Measurements from ENCODE around the gene CDC25A.

Gene CDC25A

GRCh38 chr3:48180531-48181253, 7.5 kb downstream of the CDC25A start:
- Mint-ChIP-seq H3K4me1 (ENCODE audit: low read depth) (peaks cover 6% of the 10 kb centered on the region), H3K4me3 (no peak overlapping the region), H3K9me3 (no peaks in the 10 kb centered on the region), H3K27ac (no peak overlapping the region), H3K36me3 (ENCODE audit: low read depth) (peaks cover 92% of the 10 kb centered on the region), H3K27me3 (peaks cover under 1% of the 10 kb centered on the region)

GRCh38 chr3:48180021-48180420, 8.2 kb downstream of the CDC25A start:
- peaks cover 3% of the 10 kb centered on the region for H3K4me1 Mint-ChIP-seq (ENCODE audit: low read depth)
- H3K27me3 Mint-ChIP-seq: no peaks in the 10 kb centered on the region
- no peak overlapping the region for H3K27ac Mint-ChIP-seq
- no peak overlapping the region for H3K4me3 Mint-ChIP-seq
- H3K9me3 Mint-ChIP-seq: no peaks in the 10 kb centered on the region
- peaks cover 92% of the 10 kb centered on the region for H3K36me3 Mint-ChIP-seq (ENCODE audit: low read depth)

- no peak overlapping the region for H3K27ac Mint-ChIP-seq
- no peaks in the 10 kb centered on the region for H3K9me3 Mint-ChIP-seq
- H3K4me1 Mint-ChIP-seq (ENCODE audit: low read depth): peaks cover 3% of the 10 kb centered on the region
- H3K4me3 Mint-ChIP-seq: no peak overlapping the region
- peaks cover 89% of the 10 kb centered on the region for H3K36me3 Mint-ChIP-seq (ENCODE audit: low read depth)
- no peaks in the 10 kb centered on the region for H3K27me3 Mint-ChIP-seq
Observed at GRCh38 chr3:48178072-48178471, 10.1 kb downstream of the CDC25A start.

- Mint-ChIP-seq H3K36me3 (ENCODE audit: low read depth) (peaks cover 52% of the 10 kb centered on the region), H3K4me3 (no peak overlapping the region), H3K9me3 (no peaks in the 10 kb centered on the region), H3K27ac (no peak overlapping the region), H3K4me1 (ENCODE audit: low read depth) (no peaks in the 10 kb centered on the region), H3K27me3 (no peaks in the 10 kb centered on the region)
Observed at GRCh38 chr3:48157950-48158376, 30.3 kb downstream of the CDC25A start.

GRCh38 chr3:48157202-48157840, 30.9 kb downstream of the CDC25A start:
- Mint-ChIP-seq H3K4me1 (ENCODE audit: low read depth) (no peaks in the 10 kb centered on the region), H3K27me3 (no peaks in the 10 kb centered on the region), H3K4me3 (no peak overlapping the region), H3K27ac (peak overlapping the region; percentile 36), H3K36me3 (ENCODE audit: low read depth) (peaks cover 51% of the 10 kb centered on the region), H3K9me3 (no peaks in the 10 kb centered on the region)

- Mint-ChIP-seq H3K27ac (no peak overlapping the region), H3K36me3 (ENCODE audit: low read depth) (peaks cover 40% of the 10 kb centered on the region), H3K9me3 (no peaks in the 10 kb centered on the region), H3K27me3 (no peaks in the 10 kb centered on the region), H3K4me3 (no peak overlapping the region), H3K4me1 (ENCODE audit: low read depth) (no peaks in the 10 kb centered on the region)
Observed at GRCh38 chr3:48156163-48156562, 32.1 kb downstream of the CDC25A start.

GRCh38 chr3:48155122-48155521, 33.1 kb downstream of the CDC25A start:
- H3K4me3 Mint-ChIP-seq: no peak overlapping the region
- H3K4me1 Mint-ChIP-seq (ENCODE audit: low read depth): no peaks in the 10 kb centered on the region
- no peaks in the 10 kb centered on the region for H3K27me3 Mint-ChIP-seq
- peaks cover 31% of the 10 kb centered on the region for H3K36me3 Mint-ChIP-seq (ENCODE audit: low read depth)
- peak overlapping the region; percentile 31 for H3K27ac Mint-ChIP-seq
- H3K9me3 Mint-ChIP-seq: no peaks in the 10 kb centered on the region

- no peak overlapping the region for H3K27ac Mint-ChIP-seq
Observed at GRCh38 chr3:48151807-48152427, 36.3 kb downstream of the CDC25A start.

GRCh38 chr3:48151058-48151806, 37.0 kb downstream of the CDC25A start:
- Mint-ChIP-seq H3K36me3 (ENCODE audit: low read depth) (no peaks in the 10 kb centered on the region), H3K4me3 (no peak overlapping the region), H3K27me3 (no peaks in the 10 kb centered on the region), H3K9me3 (no peaks in the 10 kb centered on the region), H3K4me1 (ENCODE audit: low read depth) (no peaks in the 10 kb centered on the region), H3K27ac (no peak overlapping the region)

More at GRCh38 chr3:48151807-48152427, 36.3 kb downstream of the CDC25A start:
- peaks cover 2% of the 10 kb centered on the region for H3K36me3 Mint-ChIP-seq (ENCODE audit: low read depth)
- no peak overlapping the region for H3K4me3 Mint-ChIP-seq
- no peaks in the 10 kb centered on the region for H3K27me3 Mint-ChIP-seq
- no peaks in the 10 kb centered on the region for H3K4me1 Mint-ChIP-seq (ENCODE audit: low read depth)
- H3K9me3 Mint-ChIP-seq: no peaks in the 10 kb centered on the region

GRCh38 chr3:48143992-48144391, 44.2 kb downstream of the CDC25A start:
- no peaks in the 10 kb centered on the region for H3K36me3 Mint-ChIP-seq (ENCODE audit: low read depth)
- H3K27ac Mint-ChIP-seq: no peak overlapping the region
- peaks cover 3% of the 10 kb centered on the region for H3K27me3 Mint-ChIP-seq
- no peaks in the 10 kb centered on the region for H3K4me1 Mint-ChIP-seq (ENCODE audit: low read depth)
- no peak overlapping the region for H3K4me3 Mint-ChIP-seq
- H3K9me3 Mint-ChIP-seq: no peaks in the 10 kb centered on the region

GRCh38 chr3:48143567-48143966, 44.6 kb downstream of the CDC25A start:
- Mint-ChIP-seq H3K27ac (no peak overlapping the region), H3K27me3 (peaks cover 3% of the 10 kb centered on the region), H3K36me3 (ENCODE audit: low read depth) (no peaks in the 10 kb centered on the region), H3K4me1 (ENCODE audit: low read depth) (no peaks in the 10 kb centered on the region), H3K4me3 (no peak overlapping the region), H3K9me3 (no peaks in the 10 kb centered on the region)

- H3K9me3 Mint-ChIP-seq: no peaks in the 10 kb centered on the region
- H3K36me3 Mint-ChIP-seq (ENCODE audit: low read depth): no peaks in the 10 kb centered on the region
- no peak overlapping the region for H3K27ac Mint-ChIP-seq
- no peaks in the 10 kb centered on the region for H3K4me1 Mint-ChIP-seq (ENCODE audit: low read depth)
- H3K27me3 Mint-ChIP-seq: peaks cover 3% of the 10 kb centered on the region
- no peak overlapping the region for H3K4me3 Mint-ChIP-seq
Observed at GRCh38 chr3:48142316-48142870, 45.8 kb downstream of the CDC25A start.

- Mint-ChIP-seq H3K27ac (no peak overlapping the region), H3K4me1 (ENCODE audit: low read depth) (no peaks in the 10 kb centered on the region), H3K4me3 (no peak overlapping the region), H3K27me3 (peaks cover 3% of the 10 kb centered on the region), H3K36me3 (ENCODE audit: low read depth) (no peaks in the 10 kb centered on the region), H3K9me3 (no peaks in the 10 kb centered on the region)
Observed at GRCh38 chr3:48141604-48142137, 46.5 kb downstream of the CDC25A start.

- no peak overlapping the region for H3K4me3 Mint-ChIP-seq
- no peaks in the 10 kb centered on the region for H3K9me3 Mint-ChIP-seq
- H3K36me3 Mint-ChIP-seq (ENCODE audit: low read depth): no peaks in the 10 kb centered on the region
Observed at GRCh38 chr3:48140936-48141603, 47.1 kb downstream of the CDC25A start.

More at GRCh38 chr3:48140936-48141603, 47.1 kb downstream of the CDC25A start:
- peaks cover 3% of the 10 kb centered on the region for H3K27me3 Mint-ChIP-seq
- no peak overlapping the region for H3K27ac Mint-ChIP-seq
- H3K4me1 Mint-ChIP-seq (ENCODE audit: low read depth): no peaks in the 10 kb centered on the region
